ENCODE data around the gene DLK2.
A peak's percentile ranks its signal among the peaks of the same experiment; 100 is the strongest.

The DLK2 gene

DNA sequence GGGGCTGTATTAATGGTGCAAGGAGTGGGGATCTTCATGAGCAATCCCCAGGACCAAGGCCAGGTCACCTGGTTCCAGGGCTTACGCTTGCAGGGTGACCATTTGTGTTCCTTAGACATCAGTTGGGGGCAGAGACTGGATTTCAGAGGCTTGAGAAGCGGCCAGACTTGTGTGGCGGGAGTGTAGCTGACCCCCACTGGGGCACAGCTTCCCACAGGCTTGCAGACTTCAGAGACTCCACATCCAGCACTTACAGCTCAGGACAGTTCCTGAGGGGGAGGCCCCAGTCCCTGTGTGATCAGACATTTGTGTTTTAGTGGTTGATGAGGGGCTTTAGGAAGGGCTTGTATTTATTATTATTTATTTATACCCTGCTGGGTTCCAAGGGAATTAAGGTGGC, 37.3 kb upstream of the DLK2 start:
- H3K27ac Mint-ChIP-seq: peak overlapping the region; percentile 5
- DNase-seq (ENCODE audit: low spot score in 2 of 2) (no peak), ATAC-seq (no peak)
- H3K4me3 Mint-ChIP-seq: no peak overlapping the region
- peaks cover 37% of the 10 kb centered on the region for H3K4me1 Mint-ChIP-seq
- H3K9me3 Mint-ChIP-seq: no peaks in the 10 kb centered on the region
- peaks cover 16% of the 10 kb centered on the region for H3K36me3 Mint-ChIP-seq

DNA sequence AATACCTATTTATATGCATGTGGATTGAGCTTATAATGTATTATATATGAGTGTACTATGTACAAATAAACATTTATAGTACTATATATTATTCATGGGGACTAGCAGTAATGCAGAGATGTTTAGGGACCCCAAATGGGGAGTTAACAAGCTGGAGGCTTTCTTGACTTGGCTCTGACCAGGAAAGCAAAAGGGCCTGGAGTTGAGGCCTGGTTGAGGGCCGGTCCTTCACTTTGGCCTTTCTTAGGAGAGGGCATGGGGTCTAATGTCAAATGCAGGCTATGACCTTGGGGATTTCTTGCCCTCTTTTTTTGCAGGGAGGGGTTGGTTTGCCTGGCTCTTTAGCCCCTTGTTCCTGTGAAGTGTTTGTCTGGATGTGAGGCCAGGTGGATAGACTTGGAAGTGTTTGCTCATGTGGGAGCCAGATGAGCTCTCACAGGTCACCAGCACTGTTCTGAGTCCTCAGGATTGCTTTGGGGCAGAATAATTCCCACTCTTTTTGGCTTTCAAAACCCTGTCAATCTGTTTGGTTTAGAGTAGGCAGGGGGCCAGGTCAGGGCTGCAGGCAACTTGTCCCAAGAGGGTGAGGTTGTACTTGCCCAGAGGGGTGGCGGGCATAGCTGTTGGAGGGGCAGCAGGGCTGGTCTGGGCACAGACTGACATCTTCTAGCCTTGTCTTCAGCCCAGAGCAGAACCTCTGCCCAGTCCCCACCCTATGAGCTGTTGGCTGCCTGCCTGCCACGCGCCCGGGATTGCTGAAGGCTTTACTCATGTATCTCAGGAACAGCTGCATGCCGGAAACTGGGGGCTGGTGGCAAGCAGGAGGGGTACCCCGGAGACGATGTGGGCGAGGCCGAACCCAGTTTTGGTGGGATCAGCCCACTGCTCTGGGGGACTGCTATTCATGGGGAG, 36.7 kb upstream of the DLK2 start:
- H3K9me3 Mint-ChIP-seq: no peaks in the 10 kb centered on the region
- H3K36me3 Mint-ChIP-seq: peaks cover 14% of the 10 kb centered on the region

GRCh38 chr6:43490523-43490939, 35.2 kb upstream of the DLK2 start:
- no peak for ATAC-seq

More for the DNA sequence above, 36.7 kb upstream of the DLK2 start:
- Mint-ChIP-seq H3K4me3 (no peak overlapping the region), H3K4me1 (peaks cover 37% of the 10 kb centered on the region), H3K27ac (peak overlapping the region; percentile 5)
- ATAC-seq (no peak), DNase-seq (ENCODE audit: low spot score in 2 of 2) (no peak)

DNA sequence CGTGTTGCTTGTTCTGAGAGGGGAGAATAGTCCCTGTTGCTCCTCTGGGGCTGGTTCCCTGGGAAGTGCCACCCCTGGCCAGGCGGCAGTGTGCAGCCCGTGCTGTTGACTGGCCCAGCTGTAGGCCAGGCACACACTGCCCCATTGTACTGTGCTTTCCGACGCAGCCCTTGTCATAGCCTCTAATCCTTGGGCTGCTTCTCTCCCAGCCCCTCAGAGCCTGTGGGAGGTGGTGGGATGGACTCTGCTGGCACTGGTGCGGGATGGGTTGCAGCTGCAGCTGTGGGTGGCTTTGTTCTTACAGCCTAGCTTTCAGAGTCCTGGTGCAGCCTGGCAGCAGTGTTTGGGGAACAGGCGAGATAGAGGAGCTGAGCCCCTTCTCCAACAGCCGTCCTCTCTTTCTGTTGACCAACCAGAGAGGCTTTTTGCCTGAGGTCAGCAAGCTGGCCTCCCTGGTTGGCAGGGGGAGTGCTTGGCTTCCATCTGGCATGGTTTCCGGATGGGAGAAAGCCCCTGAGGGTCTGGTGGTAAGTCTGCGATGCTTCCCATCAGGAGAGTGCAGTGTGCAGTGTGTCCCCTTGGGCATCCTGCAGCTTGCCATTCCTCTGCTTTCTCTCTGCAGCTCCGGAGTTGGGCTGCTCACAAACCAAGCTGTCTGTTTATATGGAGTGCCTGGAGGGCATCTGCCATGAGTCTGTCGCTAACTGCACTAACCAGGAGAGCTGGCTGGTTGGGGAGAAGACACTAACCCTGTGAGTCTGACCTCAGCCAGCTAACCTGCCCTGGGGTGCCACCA, 34.1 kb upstream of the DLK2 start:
- Mint-ChIP-seq H3K9me3 (no peaks in the 10 kb centered on the region), H3K27ac (peak overlapping the region; percentile 34), H3K4me1 (peaks cover 21% of the 10 kb centered on the region), H3K36me3 (peaks cover 24% of the 10 kb centered on the region), H3K4me3 (no peak overlapping the region)
- no peak for DNase-seq (ENCODE audit: low spot score in 2 of 2)
- no peak for ATAC-seq

More at GRCh38 chr6:43490523-43490939, 35.2 kb upstream of the DLK2 start:
- Mint-ChIP-seq H3K9me3 (no peaks in the 10 kb centered on the region), H3K27ac (no peak overlapping the region), H3K36me3 (peaks cover 24% of the 10 kb centered on the region), H3K4me3 (no peak overlapping the region), H3K4me1 (peaks cover 31% of the 10 kb centered on the region)
- DNase-seq (ENCODE audit: low spot score in 2 of 2): no peak

GRCh38 chr6:43488667-43489276, 33.4 kb upstream of the DLK2 start:
- Mint-ChIP-seq H3K36me3 (peaks cover 24% of the 10 kb centered on the region), H3K4me1 (peaks cover 14% of the 10 kb centered on the region), H3K4me3 (no peak overlapping the region), H3K27ac (peak overlapping the region; percentile 34), H3K9me3 (no peaks in the 10 kb centered on the region)
- DNase-seq (ENCODE audit: low spot score in 2 of 2): no peak
- ATAC-seq: no peak

DNA sequence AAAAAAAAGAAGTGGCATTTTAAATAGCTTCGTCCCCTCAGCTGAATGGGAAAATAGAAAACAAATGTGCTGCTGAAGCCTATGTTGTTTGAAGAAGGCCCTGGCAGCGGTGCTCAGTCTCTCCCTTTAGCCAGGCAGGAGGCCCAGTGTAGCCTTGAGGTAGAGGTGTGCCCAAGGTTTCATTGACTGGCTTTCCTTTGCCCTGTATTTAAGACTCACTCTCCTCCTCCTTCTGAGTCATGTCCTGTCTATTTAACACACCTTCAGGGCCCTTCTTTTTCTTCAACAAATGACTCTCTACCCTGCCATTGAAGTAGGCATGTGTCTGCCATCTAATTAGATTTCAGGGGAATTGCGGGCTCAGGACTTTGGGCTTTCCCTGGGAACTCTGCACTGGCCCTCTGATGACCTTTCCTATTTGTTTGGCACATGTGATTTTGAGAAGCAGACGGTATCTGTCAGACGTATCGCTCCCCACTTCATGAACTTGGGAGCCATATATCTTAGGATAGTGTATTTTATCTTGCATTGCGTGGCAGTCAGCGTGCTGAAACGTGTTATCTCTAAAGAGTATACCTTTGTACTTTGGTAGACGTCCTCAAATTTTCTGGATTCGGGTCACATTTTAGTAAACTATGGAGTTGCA, 26.4 kb upstream of the DLK2 start:
- Mint-ChIP-seq H3K27ac (peak overlapping the region; percentile 54), H3K4me1 (peaks cover 53% of the 10 kb centered on the region), H3K4me3 (no peak overlapping the region), H3K36me3 (peaks cover 55% of the 10 kb centered on the region), H3K9me3 (no peaks in the 10 kb centered on the region)
- DNase-seq (ENCODE audit: low spot score in 2 of 2) (no peak), ATAC-seq (peak; percentile 49)

DNA sequence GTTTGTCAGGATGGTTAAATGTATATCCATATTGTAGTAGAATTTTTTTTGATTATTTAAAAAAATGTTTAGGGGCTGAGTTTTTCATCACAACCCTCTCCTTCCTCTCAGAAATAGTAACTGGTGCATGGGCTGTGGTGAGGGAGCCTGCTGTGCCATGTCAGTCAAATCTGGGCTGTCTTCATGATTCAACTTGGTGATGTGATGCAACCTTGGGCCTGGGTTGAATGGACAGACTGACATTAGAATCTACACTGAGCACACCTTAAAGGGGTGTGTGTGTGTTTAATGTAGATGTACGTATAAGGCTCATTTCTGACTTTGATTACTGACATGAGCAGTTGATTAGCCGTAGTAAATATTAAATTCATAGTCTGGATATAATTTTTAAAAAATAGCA, 25.7 kb upstream of the DLK2 start:
- H3K4me3 Mint-ChIP-seq: no peak overlapping the region
- ATAC-seq (no peak), DNase-seq (ENCODE audit: low spot score in 2 of 2) (no peak)
- peaks cover 55% of the 10 kb centered on the region for H3K4me1 Mint-ChIP-seq
- H3K9me3 Mint-ChIP-seq: no peaks in the 10 kb centered on the region
- no peak overlapping the region for H3K27ac Mint-ChIP-seq
- peaks cover 52% of the 10 kb centered on the region for H3K36me3 Mint-ChIP-seq

DNA sequence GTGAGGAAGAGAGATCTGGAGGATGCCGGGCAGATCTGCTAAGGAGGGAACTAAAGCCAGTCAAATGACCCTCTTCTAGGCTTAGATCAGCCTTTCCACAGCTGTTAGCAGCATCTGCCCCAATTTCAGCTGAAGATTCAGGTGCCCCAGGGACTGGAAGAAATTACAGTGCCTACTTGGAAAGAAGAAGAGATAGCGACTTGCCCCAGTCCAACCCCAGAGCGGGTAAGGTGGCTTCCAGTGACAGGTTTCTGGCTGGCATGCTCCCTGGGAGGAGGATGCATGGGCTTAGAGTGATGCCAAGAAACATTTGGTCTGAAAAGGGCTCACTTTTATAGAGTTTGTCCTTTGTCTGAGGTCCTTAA, 22.6 kb upstream of the DLK2 start:
- Mint-ChIP-seq H3K4me1 (peaks cover 49% of the 10 kb centered on the region), H3K27ac (peak overlapping the region; percentile 98), H3K4me3 (peak overlapping the region; percentile 95), H3K36me3 (peaks cover 46% of the 10 kb centered on the region), H3K9me3 (no peaks in the 10 kb centered on the region)
- ATAC-seq (no peak), DNase-seq (ENCODE audit: low spot score in 2 of 2) (no peak)

DNA sequence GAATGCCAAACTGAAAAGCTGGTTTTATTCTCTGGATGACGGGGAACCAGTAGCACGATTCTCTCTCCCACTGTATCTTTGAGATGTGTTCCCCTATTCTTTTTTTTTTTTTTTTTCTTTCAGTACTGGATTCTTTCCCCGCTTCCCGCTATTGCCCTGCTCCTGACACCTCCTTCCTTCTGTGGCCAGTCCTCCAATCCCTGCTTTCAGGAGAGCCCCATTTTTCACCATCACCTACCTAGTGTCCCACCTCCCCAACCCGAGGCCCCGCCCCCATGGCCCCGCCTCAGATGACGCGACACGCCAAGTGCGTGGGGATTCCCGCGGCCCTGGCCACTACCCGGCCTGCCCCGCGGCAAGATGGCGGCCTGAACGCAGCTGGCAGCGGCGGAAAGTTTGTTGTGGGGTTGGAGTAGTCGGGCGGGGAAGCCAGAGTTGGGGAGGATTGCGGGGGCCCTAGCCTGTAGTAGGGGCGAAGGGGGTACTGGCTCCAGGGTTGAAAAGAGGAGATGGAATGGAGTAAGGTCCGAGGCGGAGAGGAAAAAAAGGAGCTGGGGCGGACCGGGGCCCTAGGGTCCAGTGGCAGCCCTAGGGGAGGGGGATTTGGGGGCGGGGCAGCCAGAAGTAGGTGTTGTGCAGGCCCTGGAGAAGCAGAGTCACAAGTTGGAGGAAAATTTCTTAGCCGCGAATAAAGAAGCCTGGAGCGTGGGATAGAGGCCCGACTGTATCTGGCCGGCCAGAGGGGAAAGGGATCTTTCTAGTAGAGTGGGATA, 22.1 kb upstream of the DLK2 start, which contains the start of gene TJAP1:
TSS of gene TJAP1 (plus strand) at position 336 of the 773 bp plus-strand sequence. CDS start 21,432 bp downstream, outside the sequence.
- peak; percentile 99 for ATAC-seq
- Mint-ChIP-seq H3K9me3 (no peaks in the 10 kb centered on the region), H3K4me3 (peak within 1 kb of the TSS; percentile 95), H3K27ac (peak within 1 kb of the TSS; percentile 98), H3K36me3 (peaks cover 43% of the 10 kb centered on the region), H3K4me1 (peaks cover 45% of the 10 kb centered on the region)
- DNase-seq (ENCODE audit: low spot score in 2 of 2): peak; percentile 96 to 98

DNA sequence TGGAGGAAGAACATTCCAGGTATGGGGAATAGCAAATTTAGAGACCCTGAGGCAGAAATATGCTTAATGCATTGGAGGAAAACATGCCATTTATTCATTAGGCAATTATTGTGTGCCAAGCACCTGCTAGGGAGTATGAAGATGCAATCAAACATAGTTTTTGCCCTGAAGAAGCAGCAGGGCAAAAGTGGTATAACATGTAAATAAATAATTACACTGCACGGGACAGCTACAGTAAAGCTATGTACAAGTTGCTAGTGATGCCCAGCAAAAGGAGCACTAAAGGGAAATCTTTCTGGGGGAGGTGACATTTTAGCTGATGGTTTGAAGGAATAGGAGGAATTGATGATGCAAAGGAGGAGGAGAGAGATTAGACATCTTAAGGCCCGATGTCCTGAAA, 21.4 kb upstream of the DLK2 start:
- Mint-ChIP-seq H3K4me3 (peak overlapping the region; percentile 95), H3K27ac (peak overlapping the region; percentile 98), H3K36me3 (peaks cover 39% of the 10 kb centered on the region), H3K9me3 (no peaks in the 10 kb centered on the region), H3K4me1 (peaks cover 38% of the 10 kb centered on the region)
- ATAC-seq (no peak), DNase-seq (ENCODE audit: low spot score in 2 of 2) (no peak)

DNA sequence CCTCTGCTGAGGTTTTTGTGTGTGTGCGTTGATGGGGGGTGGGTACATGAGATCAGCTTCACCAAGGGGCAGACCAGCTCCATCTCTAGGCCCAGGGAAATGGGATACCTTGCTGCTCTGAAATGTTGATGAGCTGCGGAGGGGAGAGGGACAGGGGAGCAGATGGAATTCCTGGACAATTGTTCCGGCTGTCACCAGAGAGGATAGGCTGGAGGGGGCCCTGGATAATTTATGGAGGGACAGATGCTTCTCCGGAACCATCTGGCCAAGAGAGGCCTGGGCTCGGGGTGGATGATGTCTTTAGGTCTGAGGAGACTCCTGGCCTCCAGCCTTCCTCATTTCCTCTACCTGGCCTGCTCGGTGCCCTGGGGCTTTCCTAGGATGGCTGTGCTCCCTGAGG, 20.2 kb upstream of the DLK2 start:
- DNase-seq (ENCODE audit: low spot score in 2 of 2) (no peak), ATAC-seq (no peak)
- Mint-ChIP-seq H3K4me1 (peaks cover 30% of the 10 kb centered on the region), H3K9me3 (no peaks in the 10 kb centered on the region), H3K27ac (no peak overlapping the region), H3K36me3 (peaks cover 26% of the 10 kb centered on the region), H3K4me3 (no peak overlapping the region)

- DNase-seq (ENCODE audit: low spot score in 2 of 2): no peak
- H3K27ac Mint-ChIP-seq: no peak overlapping the region
- peaks cover 10% of the 10 kb centered on the region for H3K4me1 Mint-ChIP-seq
- ATAC-seq: no peak
- no peaks in the 10 kb centered on the region for H3K9me3 Mint-ChIP-seq
- peaks cover 10% of the 10 kb centered on the region for H3K36me3 Mint-ChIP-seq
- no peak overlapping the region for H3K4me3 Mint-ChIP-seq
These were observed 17.2 kb upstream of the DLK2 start for GRCh38 chr6:43472515-43472914.

DNA sequence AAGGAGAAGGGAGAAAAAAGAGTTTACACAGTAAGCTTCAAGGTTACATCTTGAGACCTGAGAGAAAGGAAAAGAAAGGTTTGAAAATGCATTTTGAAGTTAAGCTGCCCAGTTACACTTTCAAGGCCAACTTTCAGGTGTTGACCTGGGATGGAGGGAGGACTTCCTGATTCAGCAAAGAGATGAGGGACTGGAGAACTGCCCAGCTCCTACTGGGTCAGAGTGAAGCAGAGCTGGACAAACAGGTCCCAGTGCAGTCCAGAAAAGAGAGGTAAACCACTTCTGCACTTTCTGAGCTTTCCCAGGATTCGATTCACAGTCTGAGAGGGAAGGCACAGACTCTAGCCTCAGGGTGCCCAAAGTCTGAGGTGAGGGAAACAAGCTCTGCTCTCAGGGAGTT, 16.1 kb upstream of the DLK2 start:
- no peak for DNase-seq (ENCODE audit: low spot score in 2 of 2)
- Mint-ChIP-seq H3K9me3 (no peaks in the 10 kb centered on the region), H3K4me1 (no peaks in the 10 kb centered on the region), H3K4me3 (no peak overlapping the region), H3K27ac (no peak overlapping the region), H3K36me3 (no peaks in the 10 kb centered on the region)
- no peak for ATAC-seq

DNA sequence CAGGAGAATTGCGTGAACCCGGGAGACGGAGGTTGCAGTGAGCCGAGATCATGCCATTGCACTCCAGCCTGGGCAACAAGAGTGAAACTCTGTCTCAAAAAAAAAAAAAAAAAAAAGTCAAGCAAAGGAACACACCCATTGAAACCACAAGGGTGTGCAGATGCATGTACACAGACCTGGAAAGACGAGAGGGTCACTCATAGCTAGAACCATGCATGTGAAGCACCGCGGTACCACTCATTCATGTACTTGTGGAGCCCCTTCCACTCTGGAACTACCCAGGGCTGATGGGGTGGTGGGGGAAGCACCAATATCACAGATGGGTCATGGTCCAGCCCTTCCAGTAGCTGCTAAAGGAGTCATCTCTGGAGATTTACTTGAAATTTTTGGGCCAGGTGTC, 14.6 kb upstream of the DLK2 start:
- H3K27ac Mint-ChIP-seq: no peak overlapping the region
- H3K9me3 Mint-ChIP-seq: no peaks in the 10 kb centered on the region
- no peak for DNase-seq (ENCODE audit: low spot score in 2 of 2)
- H3K4me3 Mint-ChIP-seq: no peak overlapping the region
- H3K36me3 Mint-ChIP-seq: no peaks in the 10 kb centered on the region
- peak; percentile 69 for ATAC-seq
- no peaks in the 10 kb centered on the region for H3K4me1 Mint-ChIP-seq
